ENCODE data around the gene ZBTB48.
"Not testable (repeated sequence)": the region's sequence is repeated elsewhere in the genome, so short reads cannot be mapped to it uniquely, and the experiment has no call there.

ZBTB48 gene

GRCh38 chr1:6635910-6636760, 56.3 kb downstream of the ZBTB48 start:
- DNase-seq, result no peak

- not testable (repeated sequence) for DNase-seq
These were observed 57.0 kb downstream of the ZBTB48 start for GRCh38 chr1:6636778-6637177.

GRCh38 chr1:6637770-6638169, 58.0 kb downstream of the ZBTB48 start:
- no peak for DNase-seq

GRCh38 chr1:6638226-6638625, 58.4 kb downstream of the ZBTB48 start:
- DNase-seq, result no peak
